Heart left ventricle (tissue), 13 donors: ENCODE measurements around the gene CYB561A3.

ENCODE experiments used
- CTCF ChIP-seq, 12 donors: fragments of 200-600 bp; sonication (generic) in 4 of 12; IDR thresholded peaks; one replicate each; pipeline versions ENCODE4 v1.5.0 to v1.8.0; 2018 to 2022; ENCODE audit warnings: antibody characterized with exemption in 12 of 12, mild to moderate bottlenecking in 5 of 12
- POLR2A ChIP-seq, 2 donors: fragments of 450-650 bp; IDR thresholded peaks; one replicate each; pipeline ENCODE4 v1.6.1; 2017; ENCODE audit warnings: antibody characterized with exemption in 2 of 2, mild to moderate bottlenecking in 2 of 2, moderate library complexity in 2 of 2
- donor health status: ischemic (EF 13 %, LVEDD 7.1; RV severe dilation, severe dysfunction).
- donor health status: DM: no; HTN: yes; CAD: no.
- donor health status: DM: no; HTN: no; CAD: no.
- donor health status: ischemic (EF 25% LVEDD 6.9; RV normal size, moderate dysfunction).
- donor health status: ischemic (EF 25% LVEDD 5.7; RV mildly dilated, moderate dysfunction).
- donor health status: ischemic (EF 35%, LVEDD 5.7; RV mildly dilated, moderate dysfunction).
- donor health status: nonischemic (EF 11% LVEDD 7.7; RV severe dilation, severe dysfunction).
- donor health status: DM: yes; HTN: yes; CAD: no.
- donor health status: PGD.
- donor health status: ischemic (EF 29% LVEDD 5.4; RV normal size, mild dysfunction).
- donor health status: nonischemic (EF 23%, LVEDD 6.1; RV moderate dilation, normal function).

GRCh38 chr11:61364012-61364675, 2.5 kb upstream of the CYB561A3 start:
- TF ChIP-seq CTCF (IDR thresholded peaks at IDR 0.05), result no peak
- no peak for TF ChIP-seq POLR2A (IDR thresholded peaks at IDR 0.05)
